T-helper 1 cell (primary cell): Measurements from ENCODE around the gene DAAM1.

Experiments
- DNase-seq, 5 donors: peaks; one replicate each; pipeline ENCODE4 v3.0.0-alpha.2; 2012 to 2020

DAAM1 gene

DNA sequence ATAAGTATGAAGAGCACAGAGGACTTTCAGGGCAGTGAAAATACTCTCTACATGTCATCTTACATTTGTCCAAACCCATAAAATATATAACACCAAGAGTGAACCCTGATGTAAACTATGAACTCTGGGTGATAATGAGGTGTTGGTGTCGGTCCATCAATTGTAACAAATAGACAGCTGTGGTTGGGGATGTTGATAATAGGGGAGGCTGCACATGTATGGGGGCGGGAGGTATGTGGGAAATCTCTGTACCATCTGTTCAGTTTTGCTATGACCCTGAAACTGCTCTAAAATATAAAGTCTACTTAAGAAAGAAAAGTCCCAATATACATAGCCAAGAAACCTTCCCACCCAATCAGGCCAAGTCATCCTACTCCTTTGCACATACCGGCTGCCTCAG is 188.2 kb downstream of the DAAM1 start:
- no peak for DNase-seq

DNA sequence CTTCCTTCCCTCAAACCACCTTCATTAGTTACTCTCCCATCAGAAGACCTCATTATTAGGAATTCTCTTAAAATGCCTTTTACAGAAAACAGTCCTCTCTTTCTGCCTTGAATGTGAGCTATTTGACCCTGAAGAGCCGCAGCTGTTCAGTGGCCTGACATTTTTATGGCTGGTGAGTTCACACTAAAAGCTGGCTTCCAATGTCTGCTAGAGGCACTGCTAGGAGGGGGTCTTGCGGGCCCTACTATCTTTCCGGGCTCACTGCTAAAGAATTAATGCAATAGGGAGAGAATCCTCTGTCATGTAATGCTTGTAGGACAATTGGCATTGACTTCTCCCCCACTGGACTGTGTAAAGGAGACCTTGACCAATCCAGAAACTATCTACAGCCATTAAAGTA is 189.0 kb downstream of the DAAM1 start:
- no peak for DNase-seq

GRCh38 chr14:59377991-59378601 is 189.6 kb downstream of the DAAM1 start:
- no peak for DNase-seq

GRCh38 chr14:59389936-59390335 is 201.5 kb downstream of the DAAM1 start:
- no peak for DNase-seq

- no peak for DNase-seq
Observed at GRCh38 chr14:59391388-59391787, 202.9 kb downstream of the DAAM1 start.

DNA sequence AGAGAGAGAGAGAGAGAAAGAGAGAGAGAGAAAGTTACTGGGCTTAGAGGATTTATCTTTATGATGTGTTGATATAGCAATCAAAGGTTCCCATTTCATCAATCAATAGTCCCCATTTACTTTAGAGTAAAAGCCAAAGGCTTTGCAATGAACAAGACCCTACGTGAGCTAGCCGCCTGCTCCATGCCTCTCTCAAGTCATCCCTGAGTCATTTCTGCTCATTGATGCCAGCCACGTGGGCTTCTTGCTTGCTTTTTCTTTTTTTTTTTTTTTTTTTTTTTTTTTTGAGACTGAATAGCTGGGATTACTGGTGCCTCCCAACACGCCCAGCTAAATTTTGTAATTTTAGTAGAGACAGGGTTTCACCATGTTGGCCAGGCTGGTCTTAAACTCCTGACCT is 205.8 kb downstream of the DAAM1 start:
- no peak for DNase-seq

- no peak for DNase-seq
Observed at GRCh38 chr14:59395672-59396071, 207.2 kb downstream of the DAAM1 start.

DNA sequence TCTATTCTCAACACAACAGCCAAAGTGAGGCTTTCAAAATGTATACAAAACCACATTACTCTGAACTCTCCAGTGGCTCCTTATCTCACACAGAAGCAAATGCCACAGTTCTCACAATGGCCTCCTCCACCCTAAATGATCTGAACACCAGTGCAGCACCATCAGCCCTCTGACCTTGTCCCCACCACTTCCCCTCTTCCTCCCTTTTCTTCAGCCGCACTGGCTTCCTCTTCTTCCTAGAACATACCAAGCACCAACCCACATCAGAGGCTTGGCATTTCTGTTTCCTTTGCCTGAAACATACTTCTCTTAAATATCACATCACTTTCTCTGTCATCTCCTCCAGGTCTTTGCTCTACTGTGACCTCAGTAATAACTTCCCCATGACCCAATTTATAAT is 210.4 kb downstream of the DAAM1 start:
- peak in 1 of 5 donors; percentile 21 for DNase-seq

DNA sequence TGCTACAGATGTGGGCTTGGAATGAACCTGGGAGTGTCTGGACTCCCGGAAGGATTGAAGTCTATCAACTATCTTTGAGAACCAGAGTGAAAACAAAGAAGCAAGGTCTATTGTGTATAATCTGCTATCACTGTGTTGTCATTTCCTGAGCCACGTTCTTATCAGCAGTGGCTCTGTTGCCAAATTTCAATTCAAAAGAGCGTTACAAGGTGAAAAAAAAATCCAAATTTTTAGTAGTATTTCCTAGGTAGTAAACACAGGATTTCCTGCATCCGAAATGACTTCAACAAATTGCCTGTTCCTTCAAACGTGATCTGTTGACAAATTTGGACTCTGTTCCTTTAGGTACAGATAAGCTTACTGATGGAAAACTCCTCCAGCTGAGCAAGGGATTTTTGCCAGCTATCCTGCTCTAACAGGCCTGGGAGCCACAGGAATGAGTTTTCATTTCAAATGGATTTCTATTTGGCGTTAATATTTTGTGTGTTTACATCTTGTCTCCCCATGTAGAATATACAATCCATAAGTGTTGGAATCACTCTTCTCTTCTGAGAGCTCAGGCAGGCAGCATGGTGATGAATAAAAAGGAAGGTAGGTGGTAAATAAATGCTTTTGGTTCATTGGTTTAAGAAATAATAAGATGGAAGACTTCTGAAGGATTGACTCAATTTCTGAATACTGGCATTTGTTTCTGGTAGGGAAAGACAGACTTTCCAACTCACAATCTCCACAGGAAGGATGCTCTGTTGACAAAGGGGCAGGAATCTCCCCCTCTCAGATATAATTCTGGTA is 218.2 kb downstream of the DAAM1 start:
- DNase-seq = no peak

GRCh38 chr14:59407246-59408010 is 219.0 kb downstream of the DAAM1 start:
- no peak for DNase-seq

GRCh38 chr14:59415836-59416602 is 227.6 kb downstream of the DAAM1 start:
- DNase-seq = no peak

DNA sequence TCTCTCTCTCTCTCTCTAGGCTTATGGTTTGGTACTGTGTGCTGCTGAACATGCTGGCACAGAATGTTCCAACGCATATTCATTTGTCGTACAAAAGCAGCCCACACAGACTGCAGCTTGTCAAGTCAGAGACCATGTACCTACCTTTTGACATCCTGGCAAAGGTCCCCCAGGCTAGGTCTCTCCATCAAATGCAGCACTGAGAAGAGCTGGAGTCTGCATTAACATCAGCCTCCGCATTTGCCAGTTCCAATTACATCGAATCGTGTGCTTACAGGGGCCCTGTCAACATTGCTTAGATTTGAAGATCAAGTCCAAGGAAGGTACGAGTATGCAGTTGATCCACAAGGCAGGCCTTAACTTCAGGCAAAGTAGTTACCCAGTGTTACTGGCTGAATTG is 228.8 kb downstream of the DAAM1 start:
- DNase-seq = no peak

GRCh38 chr14:59419303-59419702 is 230.8 kb downstream of the DAAM1 start:
- no peak for DNase-seq
